HG03175 (cell line): Measurements from ENCODE around the gene IPO9.
"Not testable (repeated sequence)": the region's sequence is repeated elsewhere in the genome, so short reads cannot be mapped to it uniquely, and the experiment has no call there.

Experiments used
- ATAC-seq: cut with Tn5 transposase; IDR thresholded peaks from one replicate; pipeline ENCODE4 v1.9.1; 2021; ENCODE audit warnings: mild to moderate bottlenecking, moderate library complexity; ENCODE audit not compliant: unreplicated experiment

Gene IPO9

DNA sequence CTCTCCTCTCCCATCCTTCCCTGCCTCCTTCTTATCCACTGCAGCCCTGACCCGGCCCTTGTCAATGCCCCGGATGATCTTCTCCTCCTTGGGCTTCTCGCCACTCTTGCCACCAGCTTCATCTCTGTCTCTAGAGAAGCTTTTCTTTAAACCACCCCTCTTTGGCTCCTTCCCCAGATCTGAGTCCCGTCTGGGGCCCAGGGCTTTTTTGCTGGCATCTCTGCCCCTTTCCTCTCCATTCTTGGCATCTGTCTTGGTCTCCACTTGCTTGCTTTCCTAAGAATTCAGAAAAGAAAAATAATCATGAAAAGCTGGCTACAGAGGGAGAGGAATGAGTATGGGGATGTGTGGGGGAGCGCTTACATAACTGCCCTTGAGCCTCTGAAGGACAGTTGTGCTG, 71.5 kb downstream of the IPO9 start:
- ATAC-seq: no peak

DNA sequence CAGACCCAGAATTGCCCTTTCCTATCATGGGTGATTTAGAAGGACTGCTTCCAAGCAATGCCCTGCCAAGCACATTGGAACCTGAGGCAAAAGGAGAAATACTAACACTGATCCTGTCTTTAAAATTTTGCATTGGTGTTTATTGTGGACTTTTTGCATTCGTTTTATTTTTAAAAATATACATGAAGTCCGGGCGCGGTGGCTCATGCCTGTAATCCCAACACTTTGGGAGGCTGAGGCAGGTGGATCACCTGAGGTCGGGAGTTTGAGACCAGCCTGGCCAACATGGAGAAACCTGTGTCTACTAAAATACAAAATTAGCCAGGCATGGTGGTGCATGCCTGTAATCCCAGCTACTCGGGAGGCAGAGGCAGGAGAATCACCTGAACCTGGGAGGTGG, 72.1 kb downstream of the IPO9 start:
- not testable (repeated sequence) for ATAC-seq

DNA sequence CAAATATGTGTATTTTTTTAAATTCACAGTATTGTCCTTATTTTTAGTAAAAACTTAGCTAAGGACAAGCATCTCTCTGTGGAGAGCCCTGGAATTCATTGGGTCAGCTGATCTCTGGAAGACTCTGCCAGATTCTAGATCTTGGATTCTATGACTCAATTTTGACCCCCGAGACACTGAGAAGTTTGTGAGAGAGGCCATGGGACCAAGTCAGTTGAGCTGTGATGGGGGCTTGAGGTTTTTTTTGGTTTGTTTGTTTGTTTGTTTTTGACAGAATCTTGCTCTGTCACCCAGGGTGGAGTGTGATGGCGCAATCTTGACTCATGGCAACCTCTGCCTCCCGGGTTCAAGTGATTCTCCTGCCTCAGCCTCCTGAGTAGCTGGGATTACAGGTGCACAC, 73.2 kb downstream of the IPO9 start:
- no peak for ATAC-seq

DNA sequence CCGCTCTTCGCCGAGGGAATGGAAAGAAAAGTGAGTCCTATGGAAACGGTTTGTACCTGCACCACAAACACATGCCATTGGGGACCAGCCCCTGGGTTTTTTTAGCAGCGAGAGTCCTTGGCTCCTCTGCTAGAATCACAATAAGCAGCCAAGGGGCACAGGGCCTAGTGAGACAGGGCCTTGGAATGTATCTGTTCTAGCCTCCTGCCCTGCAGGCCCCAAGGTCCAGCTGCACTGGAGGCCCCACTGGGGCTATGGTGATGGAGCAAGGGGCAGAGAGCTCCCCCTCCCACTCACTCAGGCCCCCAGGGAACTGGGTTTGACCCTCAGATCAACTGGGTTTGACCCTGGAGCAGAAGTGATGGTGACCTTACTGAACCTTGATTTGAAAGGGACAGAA, 74.2 kb downstream of the IPO9 start:
- ATAC-seq: no peak

DNA sequence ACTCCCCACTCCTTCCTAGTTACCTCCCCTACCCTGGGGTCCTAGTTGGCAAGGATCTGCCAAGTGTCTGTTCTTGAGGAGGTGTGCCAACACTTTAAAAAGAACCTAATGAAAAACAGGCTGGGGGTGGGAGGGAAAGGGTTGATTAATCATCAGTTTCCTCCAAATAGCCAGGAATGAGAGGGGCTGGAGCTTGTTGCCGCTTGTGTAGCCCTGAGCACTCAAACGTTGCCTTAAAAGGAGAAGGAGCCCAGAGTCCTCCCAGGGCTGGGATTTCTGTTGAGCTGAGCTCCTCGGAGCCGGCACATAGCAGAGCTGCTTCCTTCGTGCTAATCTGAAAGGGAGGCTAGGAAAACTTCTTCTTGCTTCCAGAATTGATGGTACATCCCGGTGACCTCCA, 75.6 kb downstream of the IPO9 start:
- ATAC-seq: no peak

DNA sequence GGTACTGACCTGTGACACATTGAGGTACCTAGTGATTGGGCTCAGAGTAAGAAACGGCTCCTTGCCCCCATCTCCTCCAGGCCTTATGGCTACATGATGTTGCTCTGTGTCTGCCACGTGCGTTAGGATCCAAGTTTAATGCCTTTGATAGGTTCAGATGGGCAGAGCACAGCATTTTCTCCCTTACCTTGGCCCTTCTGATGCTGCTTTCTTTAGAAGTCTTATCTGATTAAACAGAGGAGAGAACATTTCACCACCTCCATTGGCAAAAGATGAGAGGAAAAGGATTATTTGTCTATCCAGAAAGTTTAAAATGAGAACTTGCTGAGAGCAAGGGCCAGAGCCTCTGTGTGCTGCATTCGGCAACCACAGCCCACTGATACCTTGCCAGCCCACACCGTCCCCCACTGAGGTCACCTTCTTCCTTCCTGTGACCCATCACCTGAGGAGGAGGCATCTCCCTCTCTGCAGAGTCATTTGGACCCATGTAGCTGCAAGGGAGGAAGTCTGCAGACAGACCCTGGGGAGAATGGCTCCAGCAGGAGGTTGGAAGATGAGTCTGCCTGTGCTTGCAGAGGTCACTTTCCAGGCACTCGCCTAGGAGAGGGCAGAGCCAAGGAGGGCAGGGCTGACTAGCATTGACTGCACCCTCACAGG, 76.4 kb downstream of the IPO9 start:
- ATAC-seq: no peak

DNA sequence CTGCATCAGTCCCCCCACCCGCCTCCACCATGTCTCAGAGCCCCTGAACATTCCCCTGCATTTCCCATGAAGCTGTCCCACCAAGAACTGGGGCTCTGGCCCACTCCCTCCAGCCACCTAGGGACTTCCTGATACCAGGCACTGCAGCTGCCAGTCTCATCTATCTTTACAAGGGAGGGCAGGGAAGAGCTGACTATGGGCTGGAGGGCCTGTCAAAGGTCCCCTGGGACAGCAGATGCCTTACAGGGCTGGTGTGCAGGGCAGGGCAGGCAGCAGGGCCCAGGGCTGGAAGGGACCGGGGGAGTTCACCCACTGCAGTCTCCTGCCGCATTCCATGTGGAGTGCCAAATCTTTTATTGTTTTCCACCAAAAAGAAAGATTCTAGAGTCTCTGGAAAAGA, 77.4 kb downstream of the IPO9 start:
- no peak for ATAC-seq

DNA sequence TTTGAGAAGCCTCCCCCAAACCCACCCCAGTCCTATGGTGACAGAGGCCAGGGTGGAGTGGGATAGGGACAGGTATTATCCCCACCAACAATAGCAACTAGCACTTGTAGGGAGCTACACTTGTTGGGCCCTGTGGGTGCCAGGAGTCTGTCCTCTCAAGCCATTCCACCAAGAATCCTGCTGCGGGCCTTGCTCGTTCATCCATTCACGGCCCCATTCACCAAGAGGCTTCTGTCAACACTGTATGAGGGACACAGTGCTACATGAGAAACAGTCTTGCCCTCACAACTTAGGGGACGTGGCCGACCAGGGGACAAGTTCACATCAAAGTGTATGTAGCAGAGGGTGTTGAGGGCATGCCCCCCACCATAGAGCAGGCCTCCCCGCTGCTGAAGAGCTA, 78.7 kb downstream of the IPO9 start:
- no peak for ATAC-seq

DNA sequence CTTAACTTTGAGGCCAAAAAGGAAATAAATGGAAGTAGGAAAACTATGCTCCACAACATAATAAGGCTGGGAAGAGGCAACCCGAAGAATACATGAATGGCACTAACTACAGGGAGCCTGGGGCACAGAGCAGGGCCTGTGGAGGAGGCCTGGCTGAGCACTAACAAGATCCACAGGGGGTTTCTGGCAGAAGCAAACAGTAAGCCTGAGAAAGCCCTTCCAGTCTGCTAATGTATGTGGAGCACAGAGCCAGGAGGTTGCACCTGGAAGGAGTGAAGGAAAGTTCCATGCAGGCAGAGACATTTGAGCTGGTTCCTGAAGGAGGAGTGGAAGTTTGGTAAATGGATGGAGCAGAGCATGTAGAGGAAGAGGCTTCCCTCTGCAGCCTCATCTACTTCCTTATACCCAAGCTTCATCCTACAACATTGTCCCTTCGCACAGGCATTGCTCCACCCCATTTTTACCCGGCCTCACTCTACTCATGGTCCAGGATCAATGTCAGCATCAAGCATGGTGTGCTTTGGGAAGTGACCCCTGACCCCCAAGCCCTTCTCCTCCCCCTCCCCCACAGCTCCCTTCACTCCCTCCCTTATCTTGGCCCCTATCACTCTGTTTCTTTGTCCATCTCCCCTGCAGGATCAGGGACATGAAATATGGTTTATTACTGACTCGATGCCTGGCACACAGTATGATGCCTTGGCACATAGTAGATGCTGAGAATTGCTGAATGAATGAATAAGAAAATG, 83.0 kb downstream of the IPO9 start:
- ATAC-seq: no peak

DNA sequence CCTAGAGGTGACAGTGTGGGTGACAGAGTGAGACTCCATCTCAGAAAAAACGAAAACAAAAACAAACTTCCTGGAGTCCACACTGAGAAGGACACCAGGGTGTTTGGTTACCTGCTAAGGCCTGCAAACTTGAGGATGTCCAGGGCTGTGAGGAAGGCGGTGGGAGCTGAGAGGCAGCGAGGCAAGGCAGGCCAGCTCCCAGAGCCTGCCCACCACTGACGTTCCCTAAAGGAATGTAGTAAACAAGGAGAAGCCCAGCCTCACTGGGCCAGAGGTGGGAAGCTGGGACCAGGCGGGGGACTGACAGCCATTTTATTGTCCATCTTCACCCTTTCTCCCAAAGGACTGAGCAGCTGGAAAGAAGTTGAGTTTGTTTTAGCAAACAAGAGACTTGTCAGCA, 83.9 kb downstream of the IPO9 start:
- no peak for ATAC-seq

DNA sequence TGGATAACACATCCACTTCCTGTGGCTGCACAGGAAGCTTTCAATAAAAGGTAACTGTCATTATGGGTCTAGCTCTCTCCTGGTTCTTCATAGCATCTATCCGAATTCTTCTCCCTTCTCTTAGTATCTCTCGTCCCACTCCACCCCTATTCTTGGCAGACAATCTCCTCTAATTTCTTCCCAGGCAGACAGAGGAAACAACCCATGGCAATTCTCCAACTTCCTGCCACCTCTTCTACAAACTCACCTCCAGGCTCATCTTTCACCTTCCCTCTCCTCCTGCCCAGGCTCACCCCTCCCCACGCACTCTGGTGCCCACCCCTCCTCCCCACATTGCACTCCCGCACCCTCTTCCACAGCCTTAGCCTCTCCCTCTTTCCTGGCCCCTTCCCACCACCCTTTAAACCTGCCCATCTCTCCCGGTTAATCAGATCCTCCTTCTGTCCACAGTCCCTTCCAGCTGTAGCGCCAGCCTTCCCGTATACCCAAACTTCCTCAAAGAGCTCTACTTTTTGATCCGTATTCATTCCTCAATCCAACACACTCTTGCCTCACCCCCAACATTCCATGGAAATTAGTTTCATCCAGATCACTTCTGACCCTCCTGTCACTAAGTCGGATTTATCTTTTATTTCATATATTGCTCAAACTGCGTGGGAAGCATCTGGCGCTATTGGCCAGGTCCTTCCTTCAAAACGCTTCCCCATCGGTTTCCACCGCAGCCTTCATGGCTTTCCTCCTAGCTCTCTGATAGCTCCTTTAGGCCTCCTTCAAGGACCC, 85.7 kb downstream of the IPO9 start:
- ATAC-seq: no peak

DNA sequence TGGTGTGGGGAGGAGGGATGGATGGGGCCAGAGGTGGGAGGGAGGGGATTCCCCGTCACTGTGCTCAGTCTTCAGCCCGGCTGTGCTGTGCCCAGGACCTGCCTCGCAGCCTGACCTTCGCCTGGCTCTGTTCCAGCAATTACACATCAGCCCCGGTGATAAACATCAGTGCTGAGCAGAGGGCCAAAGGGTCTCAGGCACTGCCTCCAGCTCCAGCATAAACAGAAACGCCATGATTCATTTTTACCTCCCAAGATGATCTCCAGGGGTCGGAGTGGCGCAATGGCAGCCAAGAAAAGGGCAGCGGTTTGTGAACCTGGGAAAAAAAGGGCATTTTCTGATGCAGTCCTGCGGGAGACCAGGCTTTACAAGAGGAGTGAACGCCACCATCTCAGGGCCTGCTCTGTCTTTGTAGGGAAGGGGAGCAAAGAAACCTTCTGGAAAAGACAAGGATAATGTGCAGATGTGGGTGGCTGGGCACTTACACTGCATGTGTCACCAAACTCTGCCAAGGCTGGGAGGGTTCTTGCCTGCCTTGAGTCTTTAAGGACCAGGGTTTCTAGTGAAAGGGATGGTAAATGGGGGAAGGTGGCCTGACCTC, 87.8 kb downstream of the IPO9 start:
- no peak for ATAC-seq

DNA sequence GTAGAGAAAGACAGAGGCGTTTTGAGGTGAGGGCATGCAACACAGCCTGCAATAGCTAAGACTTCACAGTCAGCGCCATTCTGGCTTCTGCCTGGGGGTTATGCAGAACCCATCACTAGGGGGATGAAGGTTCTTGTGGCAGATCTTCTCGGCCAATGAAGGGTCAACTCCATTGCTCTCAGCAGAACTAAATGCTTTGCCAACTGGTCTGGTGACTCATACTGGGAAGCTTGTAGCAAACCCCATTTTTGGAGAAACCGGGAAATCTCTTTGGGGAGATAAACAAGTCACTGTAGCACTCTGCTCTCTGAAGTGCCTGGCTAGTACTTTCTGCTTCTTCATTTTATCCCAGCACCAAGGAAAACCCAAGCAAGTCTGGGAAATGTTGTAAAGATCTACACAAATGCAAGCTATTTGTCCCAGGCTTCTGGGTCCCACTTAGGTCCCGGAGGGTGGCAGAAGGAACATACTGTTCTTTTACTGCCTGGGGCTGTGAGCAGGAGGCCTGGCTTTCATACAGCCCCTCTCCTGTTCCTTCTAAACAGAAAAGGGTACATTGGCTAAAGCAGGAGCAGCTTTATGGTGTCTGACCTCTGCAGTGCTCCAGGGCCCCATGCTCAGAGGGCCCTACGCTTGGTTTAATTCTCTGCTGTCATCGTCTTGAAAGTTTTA, 88.5 kb downstream of the IPO9 start:
- no peak for ATAC-seq

DNA sequence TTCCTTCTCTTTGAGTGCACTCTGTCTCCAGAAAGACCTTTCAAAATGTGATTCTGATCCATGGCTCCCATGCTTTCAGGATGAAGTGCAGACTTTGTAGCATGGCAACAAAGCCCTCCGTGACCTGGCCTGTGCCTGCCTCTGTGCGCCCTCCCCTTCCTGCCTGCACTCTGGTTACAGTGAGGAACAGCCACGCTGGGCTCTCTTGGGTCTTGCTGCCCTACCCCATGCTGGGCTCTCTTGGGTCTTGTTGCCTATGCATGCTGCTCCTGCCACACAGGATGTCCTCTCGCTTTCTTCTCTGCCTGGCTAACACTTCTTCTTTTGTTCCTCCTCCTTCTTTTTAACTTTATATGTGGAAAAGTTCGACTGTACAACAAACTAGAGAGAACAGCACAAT, 89.4 kb downstream of the IPO9 start:
- no peak for ATAC-seq

DNA sequence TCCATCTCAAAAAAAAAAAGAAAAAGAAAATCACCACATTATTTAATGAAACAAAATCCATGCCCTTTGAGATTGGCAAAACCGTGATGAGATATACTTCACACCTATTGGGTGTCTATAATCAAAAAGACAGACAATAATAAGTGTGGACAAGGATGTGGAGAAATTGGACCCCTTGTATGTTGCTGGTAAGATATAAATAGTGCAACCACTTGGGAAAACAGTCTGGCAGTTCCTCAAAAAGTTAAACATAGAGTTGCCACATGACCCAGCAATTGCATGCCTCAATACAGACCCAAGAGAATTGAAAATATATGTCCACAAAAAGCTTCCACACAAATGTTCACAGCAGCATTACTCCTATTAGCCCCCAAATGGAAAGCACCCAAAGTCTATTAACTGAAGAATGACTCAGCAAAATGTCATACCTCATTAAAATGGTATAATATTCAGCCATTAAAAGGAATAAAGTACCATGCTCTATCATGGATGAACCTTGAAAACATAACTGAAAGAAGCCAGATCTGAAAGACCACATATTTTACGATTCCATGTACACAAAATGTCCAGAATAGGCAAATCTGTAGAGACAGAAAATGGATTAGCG, 93.1 kb downstream of the IPO9 start:
- ATAC-seq: no peak

DNA sequence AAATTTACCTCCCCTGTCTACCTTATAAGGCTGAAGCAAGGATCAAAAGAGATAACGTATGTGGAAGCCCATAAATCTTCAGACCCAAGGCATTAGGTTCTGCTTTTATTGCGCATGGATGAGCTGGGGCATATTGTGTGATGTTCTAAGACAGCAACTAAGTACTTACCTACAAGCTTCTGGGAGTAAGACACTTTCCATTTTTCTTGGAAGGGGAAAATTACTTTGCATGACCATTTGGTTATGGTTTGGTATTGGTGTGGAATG, 96.3 kb downstream of the IPO9 start:
- no peak for ATAC-seq

DNA sequence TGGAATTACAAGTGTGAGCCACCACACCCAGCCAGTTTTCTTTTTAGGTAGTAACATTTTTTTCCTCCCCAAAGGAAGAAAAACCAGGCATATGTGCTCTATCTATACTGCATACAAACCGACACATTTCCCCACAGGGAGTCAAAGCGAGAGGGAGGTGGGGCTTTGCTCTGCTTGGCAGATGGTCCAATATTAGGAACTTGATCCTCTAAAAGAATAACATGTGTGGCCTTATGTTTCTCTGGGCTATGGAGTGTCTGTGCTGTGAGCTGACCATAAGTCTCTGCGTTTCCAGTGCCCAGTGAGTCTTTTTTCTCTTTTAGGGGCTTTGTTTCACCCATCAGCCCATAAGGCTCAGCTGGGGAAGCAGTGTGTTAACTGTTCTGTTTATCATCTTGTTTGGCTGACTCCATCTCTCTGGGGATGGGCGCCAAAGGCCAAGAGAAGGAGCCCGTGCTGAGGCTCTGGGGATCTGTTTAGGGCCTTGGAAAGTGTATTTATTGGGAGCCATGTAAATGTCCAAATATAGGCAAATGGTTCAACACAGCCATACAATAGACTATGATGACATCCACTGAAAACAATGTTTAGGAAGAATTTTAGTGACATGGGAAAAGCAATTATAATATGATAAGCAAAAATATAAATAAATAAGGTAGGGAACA, 97.2 kb downstream of the IPO9 start:
- no peak for ATAC-seq

DNA sequence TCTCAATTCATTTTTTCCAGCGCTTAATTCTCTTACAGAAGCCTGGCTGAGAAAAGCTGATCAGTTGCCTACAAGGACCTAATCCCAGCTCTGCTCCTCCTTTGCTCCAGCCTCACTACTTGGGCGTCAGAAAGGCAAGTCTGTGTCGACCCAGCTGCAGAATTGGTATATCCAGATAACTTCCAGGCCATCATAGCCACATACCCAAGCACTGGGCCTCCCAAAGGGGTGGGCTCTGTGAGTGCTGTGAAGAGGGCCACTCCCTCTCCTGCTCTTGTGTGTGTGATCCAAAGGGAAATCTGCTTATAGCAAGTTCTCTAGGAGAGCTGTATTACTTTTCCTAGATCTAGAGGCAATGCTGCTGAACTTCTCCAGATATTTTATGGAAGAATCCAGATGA, 99.3 kb downstream of the IPO9 start:
- no peak for ATAC-seq

DNA sequence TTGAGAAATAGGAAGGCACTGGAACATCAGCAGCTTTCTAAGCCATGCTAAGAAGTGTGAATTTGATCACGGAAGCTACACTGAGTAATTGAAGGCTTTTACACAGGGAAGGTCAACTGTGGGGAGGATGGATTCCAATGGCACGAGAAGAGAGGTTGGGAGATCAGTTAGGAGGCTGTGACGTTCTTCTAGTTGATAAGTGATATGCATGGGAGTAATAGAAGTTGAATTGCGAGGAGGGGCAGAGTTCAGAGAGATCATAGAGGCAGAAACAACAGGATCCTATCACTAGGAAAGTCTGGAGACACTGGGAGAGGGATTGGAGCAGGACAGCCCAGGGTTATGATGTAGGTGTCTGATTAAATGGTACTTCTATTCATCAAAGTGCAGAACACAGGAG, 101.2 kb downstream of the IPO9 start:
- no peak for ATAC-seq

DNA sequence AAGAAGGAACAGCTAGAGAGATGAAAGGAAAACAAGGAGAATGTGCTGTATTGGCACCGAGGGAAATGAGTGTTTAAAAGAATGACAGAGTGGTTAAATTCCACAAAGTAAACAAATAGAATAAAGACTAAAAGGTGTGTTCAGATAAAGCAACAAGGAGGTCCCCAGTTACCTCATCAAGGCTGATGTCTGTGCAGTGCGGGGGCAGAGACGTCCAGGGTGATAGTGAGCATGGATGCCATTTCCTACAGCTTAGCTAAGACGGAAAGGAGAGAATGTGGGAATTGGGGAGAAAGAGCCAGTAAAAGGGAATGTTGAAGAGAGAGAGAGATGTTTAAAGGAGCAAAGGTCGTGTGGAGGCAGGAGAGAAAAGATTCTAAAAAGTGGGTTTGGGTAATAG, 101.8 kb downstream of the IPO9 start:
- no peak for ATAC-seq
